IPS DF 4.7 (cell line): ENCODE data around the gene ASCC3.
"Not testable (repeated sequence)": the region's sequence is repeated elsewhere in the genome, so short reads cannot be mapped to it uniquely, and the experiment has no call there.

Experiments
- DNase-seq: peaks from one replicate; pipeline ENCODE4 v3.0.0-alpha.2; 2013; ENCODE audit warnings: low spot score; ENCODE audit errors: extremely low read depth

ASCC3 gene

DNA sequence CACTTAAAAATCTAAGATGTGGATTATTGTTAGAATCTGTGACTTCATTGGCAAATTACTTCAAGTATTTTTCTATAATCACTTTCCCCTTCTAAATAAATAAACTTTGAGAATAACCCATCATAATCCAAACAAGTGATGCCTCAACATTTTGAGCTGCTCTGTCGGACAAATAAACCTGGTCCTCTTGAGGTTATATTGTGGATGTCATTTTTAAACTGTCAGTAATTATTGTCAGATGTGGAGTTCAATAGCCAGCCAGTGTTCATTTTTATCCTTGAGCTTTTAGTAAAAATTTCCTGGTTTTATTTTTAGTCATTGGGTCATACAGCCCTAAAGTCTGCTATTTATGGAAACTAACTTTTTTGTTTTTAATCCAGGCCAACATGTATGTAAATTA is 9.5 kb upstream of the ASCC3 start:
- not testable (repeated sequence) for DNase-seq

DNA sequence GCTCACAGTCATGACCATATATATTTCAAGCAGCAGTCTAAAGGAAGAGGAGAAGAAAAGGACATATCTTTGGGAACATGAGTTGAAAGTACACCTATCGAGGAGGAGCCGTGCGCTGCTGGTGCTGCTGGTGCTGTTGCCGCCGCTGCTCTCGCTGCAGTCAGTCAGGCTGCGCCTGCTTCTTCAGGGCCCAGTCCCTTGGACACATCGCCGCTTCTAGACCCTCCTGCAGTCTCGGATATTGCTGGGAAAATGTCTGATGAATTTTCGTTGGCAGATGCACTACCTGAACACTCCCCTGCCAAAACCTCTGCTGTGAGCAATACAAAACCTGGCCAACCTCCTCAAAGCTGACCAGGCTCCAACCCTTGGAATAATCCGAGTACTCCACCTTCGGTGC is 8.2 kb upstream of the ASCC3 start:
- DNase-seq, result no peak

DNA sequence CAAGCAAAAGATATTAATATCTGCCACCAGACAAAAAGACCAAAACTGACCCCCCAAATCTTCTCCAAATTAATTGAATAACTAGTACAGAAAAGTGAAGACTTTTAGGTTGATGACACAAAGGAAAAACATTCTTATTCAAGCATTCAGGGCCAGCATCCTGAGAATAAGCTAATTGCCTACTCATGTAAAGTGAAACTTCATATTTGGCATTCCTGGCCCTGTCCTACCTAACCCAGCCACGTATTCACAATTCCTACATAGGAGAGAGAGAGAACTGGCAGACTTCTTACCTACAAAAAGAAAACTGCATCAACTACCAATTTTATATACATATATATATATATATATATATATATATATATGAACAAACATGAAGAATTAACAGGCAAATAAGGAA is 4.9 kb upstream of the ASCC3 start:
- DNase-seq, result no peak

DNA sequence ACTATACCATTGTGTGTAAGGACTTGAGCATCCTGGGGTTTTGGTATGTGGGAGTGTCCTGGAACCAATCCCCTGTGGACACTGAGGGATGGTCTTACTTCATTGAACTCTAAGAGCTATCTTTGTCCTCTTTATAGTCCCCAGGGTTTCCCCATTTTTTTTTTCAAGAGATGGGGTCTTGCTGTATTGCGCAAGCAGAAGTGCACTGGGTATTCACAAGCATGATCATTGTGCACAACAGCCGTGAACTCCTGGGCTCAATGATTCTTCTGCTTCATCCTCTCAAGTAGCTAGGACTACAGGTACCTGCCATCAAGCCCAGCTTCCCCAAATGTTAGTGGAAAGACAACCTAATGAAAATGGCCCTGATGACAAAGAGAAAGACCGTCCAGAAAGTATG is 2.2 kb upstream of the ASCC3 start:
- DNase-seq, result no peak

DNA sequence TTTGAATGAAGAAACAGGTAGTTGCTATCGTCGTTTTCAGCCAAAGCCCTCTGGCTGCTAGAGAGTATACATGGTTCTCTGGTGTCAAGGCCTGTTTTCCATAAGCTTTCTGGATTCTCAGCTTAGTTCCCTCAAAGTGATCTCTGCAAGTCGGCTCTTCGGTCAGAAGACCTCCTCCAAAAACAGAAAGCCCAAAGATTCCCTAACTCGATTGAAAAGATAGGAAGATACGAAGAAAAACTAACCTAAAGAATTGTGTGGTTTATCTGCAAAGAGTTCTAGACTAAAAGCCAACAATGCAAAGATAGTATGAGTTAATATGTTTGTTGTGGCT is 545 bp upstream of the ASCC3 start:
- DNase-seq, result no peak

DNA sequence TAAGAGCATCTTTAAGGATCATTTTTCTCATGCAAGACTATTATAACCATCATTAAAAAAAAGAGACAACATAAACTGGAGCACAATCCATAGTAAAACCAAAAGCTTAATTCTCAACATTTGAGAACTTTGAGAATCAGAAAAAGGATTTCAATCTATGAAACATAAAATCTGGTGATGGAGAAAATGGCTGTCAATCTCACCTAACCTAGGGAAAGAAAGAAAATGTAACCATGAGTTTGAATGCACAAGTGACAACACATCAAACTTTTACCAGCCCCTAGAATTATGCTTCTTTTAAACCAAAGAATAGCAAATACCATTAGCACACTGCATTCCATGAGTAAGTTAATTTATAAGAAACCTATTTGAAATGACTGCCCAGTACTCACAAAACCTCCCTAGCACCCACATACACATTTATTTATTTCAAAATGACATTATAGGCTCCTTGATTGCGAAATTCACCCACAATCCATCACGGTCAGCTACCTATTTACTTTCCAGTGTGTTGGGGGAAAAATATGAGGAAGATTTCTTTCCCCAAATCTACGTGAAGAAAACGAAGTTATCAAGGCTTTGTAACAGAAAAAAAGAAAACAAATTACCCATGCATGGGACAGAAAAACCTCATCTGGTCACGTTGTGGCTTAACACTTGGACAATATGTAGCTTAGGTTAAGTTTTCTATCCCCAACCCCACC is 828 bp downstream of the ASCC3 start:
- no peak for DNase-seq

DNA sequence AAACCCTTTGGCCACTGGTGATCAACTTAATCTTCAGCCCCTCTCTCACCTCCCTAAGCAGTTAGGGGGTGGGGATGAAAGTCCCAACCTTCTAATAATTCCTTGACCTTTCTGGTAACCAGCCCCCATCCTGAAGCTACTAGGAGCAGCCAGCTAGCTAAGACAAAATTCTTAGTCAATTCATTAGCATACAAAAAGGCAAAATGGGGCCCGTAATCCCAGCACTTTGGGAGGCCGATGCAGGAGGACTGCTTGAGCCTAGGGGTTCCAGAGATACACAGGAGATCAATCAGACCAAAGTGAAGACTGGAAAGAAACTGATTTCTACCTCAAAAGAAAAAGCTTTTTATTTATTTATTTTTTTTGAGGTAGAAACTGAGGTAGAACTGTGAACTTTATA is 1.8 kb downstream of the ASCC3 start:
- no peak for DNase-seq

DNA sequence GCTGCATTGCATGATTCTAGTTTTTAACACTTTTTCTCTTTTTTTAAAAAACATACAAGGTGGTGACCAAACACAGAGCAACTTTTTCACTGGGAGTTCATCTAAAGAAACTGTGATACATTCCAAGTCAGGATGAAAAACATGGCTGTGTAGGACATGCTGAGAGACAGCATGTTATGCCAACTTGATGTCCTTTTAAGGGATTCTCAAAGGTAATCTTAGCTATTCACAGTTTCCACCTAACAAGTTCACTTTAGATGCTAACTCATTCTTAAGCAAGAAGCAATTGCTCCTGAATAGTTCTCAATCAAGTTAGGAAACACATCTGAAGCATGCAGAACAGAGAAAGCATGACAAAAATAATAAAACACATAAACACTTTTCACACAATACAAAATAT is 3.3 kb downstream of the ASCC3 start:
- no peak for DNase-seq

DNA sequence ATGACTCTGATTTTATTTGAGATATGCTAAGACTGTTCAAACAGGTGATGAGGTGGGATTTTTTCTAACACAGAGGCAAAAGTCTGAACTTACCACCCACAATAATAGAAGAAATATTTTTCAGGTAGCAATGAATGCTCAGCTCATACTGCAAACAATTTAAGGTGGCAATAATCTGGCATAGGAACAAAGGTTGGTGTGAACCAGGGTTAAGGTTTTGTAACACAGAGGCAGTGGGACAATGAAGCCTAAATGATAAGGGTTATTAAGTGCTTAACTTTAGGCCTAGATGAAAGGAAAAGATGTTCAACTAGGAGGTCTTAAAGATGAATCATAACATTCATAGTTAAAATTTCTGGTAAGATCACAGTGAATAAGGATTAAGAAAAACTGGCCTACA is 4.9 kb downstream of the ASCC3 start:
- no peak for DNase-seq

DNA sequence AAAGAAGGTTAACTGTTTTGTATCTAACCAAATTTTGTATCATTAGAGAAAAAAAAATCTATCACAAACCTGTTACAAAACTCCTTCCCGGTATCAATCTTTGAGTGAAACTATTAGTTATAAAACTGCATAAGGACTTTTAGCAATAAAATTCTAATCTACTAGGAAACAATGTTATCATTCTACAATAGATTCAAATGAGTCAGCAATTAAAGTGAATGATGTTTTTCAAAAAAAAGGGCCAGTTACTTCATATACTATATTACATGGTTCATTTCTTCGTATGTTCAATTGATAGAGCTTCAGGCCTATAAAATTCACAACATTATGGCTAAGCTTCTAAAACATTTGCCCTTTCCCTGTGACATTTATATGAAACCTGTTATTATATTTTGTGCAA is 15.6 kb downstream of the ASCC3 start:
- DNase-seq, result no peak

DNA sequence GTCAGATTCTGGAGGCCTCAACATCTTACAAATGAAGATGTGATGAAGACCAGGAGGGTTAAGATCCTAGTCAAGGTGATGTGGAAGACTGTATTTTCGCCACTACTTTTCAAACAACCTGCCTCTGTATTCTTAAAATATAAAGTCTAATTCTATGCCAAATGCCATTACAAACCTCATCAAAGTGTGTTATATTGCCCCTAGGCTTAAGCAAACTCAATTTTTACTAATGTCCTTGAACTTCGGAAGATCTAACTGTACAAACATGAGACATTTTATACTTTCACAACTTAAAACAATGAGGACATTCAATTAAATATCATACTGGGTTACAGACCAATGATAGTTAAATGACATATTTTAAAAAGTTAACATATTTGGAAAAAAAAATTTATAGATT is 19.1 kb downstream of the ASCC3 start:
- no peak for DNase-seq

DNA sequence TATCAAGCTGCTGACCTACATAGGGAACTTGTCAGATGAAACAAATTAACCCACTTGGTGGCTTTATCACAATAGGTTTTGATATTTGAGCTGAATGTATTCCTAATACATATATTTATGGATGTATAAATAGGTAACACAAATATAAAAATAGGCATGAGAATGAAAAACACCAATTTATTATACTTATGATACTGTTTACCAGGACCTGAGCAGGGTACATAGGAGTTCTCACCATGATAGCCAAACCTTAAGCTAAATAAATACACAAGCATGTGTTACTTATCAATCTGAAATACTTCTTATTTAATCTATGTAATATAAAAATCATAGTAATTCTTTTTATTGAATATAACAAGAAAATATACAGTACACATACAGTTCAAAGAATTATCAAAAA is 25.0 kb downstream of the ASCC3 start:
- no peak for DNase-seq

DNA sequence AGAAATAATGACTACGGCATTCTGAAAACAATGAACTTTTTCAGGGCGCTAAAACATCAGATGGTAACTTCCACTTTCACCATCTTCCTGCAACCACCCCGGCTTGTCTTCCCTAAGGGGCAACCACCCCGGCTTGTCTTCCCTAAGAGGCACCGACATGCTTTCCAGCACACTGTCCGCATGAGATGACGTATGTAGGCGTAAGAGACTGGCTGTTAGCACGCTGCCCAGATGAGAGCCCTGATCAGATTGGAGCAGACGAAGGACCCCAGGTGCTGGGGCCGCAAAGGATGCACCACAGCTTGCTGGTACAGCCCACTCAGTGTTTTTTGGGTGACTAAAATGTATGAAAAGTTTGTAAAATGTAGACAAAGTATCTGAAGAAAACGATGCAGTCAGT is 29.3 kb downstream of the ASCC3 start:
- no peak for DNase-seq

DNA sequence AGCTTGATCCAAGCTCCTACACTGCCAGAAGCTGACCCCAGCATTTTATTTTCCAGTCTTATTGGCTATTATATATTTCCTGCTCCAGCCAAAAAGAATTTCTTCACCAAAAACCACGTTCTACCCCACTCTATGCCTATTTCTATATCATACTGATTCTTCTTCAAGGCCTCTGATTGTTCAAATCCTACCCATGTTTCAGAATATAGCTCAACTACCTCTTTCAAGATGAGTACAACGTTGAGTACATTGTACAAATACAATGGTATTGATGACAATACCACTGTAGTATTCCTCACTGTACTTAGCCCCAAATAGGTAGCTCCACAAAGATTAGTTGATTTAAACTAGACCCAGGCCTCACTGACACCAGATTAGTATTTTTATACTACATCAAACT is 31.0 kb downstream of the ASCC3 start:
- no peak for DNase-seq

DNA sequence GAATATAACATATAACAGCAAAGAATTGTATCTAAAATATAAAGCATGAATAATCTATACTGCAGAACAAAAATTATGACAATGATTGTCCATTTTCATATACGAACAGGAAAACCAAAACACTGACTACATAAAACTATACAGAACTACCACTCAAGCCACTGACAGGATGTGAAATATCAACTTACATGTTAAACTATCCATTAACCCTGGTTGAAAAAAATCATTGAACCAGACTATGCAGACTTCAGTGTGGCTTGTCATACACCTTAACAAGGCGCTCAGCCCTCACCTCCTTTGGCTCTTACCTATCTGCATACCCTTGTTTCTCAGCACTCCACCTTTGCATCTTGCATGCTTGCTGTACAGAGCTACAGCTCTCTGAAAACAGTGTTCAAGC is 34.9 kb downstream of the ASCC3 start:
- DNase-seq, result no peak

DNA sequence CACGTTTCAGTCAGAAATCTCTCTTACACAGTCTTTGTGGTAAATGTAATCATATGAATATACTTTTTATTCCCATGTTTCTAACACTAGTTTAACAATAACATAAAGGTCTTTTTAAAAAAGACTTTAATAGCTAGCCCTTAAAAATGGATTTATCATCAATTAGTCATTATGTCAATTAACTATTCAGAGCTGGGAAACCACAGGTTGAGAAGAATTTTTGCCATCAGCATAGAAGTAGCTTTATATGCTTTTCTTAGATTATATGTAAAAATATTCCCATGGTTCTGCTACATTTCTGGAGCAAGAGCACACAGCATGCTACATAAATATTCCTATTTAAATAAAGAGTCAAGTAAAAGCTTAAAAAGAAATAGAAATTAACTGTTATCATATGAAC is 35.5 kb downstream of the ASCC3 start:
- no peak for DNase-seq

DNA sequence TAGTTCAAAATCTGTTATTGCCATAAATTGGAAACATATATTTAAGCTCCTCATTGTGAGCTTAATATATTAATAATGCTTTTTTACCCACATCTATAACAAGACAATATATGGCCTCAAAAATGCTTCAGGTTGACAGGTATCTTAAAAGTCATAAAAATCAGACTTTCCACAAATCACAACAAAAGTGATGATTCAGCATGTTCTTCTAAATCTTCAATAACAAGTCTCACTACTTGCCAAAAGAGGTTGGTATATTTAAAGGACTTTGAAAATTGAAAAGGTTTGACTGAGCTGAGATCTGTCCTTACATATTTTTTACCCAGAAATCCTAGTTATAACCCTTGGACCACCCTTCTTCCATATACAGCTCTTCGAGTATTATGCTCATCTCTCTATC is 41.7 kb downstream of the ASCC3 start:
- DNase-seq, result no peak

DNA sequence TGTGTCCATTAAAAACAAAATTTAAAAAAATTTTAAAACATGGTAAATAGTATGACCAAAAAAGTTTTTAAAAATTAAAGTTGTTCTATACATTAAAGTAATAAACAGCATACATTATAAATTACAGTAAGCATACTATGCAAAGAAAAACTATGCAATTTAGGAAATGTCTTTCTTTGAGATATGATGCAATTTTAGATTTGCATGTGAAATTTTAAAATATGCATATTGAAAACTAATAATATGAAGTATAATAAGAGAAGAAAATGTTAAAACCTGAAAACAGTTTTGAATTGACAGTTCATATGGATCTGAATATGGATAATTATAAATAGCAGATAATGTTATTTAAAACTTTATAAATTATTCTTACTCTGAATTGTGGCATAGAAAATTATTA is 43.1 kb downstream of the ASCC3 start:
- no peak for DNase-seq

DNA sequence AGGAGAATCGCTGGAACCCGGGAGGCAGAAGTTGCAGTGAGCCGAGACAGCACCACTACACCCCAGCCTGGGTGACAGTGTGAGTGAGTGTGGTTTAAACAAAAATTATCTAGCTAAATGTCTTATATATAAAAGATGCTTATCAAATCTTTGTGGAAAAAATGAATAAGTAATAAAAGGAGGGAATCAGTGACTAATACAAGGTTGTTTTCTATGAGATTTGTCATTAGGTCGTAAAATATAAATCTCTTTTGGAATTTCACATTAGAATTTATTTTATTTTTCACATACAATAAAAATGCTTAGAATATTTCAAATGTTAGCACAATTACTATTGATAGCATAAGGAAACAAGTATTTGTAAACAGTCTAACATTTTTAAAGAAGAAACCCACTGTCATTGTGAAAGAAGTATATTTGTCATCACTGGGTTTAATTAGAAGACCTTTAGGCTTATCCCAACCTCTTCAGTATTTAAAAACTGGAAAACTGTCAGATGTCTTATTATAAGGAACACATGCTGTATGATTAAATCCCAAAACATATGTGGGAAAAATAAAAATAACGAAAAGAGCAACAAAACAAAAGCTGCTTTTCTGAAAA is 47.1 kb downstream of the ASCC3 start:
- no peak for DNase-seq

DNA sequence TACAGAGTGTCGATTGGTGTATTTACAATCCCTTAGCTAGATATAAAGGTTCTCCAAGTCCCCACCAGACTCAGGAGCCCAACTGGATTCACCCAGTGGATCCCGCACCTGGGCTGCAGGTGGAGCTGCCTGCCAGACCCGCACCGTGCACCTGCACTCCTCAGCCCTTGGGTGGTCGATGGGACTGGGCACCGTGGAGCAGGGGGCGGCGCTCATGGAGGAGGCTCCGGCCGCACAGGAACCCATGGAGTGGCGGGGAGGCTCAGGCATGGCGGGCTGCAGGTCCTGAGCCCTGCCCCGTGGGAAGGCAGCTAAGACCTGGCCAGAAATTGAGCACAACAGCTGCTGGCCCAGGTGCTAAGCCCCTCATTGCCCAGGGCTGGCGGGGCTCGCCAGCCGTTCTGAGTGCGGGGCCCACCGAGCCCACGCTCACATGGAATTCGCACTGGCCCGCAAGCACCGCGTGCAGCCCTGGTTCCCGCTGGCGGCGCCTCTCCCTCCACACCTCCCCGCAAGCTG is 52.0 kb downstream of the ASCC3 start:
- DNase-seq, result not testable (repeated sequence)

DNA sequence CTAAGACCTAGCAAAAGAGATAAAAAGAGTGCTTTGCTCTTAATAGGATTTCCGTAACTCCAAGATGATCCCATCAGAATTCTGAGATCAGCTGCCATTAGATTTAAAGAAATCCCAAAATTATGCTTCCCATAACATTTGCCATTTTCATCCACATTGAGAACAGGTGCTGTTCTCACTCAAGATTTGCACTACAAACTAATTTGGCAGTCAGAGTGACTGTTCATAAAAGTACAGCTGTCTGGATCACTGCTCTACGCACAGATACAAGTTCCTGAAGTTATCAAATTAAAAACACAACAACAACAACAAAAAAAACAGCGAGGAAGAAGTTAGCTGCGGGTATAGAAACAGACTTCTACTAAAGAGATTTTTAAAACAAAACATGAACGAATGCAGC is 58.1 kb downstream of the ASCC3 start:
- DNase-seq, result no peak

DNA sequence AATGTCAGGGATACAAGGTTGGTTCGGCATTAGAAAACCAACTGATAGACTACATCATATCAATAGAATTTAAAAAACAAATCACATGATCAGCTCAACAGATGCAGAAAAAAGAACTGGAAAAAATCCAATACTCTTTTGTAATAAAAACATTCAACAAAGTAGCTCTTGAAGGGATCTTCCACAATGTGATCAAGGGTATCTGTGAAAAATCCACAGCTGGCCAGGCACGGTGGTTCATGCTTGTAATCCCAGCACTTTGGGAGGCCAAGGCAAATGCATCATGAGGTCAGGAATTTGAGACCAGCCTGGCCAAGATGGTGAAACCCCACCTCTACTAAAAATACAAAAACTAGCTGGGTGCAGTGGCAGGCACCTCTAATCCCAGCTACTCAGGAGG is 63.1 kb downstream of the ASCC3 start:
- DNase-seq, result no peak

DNA sequence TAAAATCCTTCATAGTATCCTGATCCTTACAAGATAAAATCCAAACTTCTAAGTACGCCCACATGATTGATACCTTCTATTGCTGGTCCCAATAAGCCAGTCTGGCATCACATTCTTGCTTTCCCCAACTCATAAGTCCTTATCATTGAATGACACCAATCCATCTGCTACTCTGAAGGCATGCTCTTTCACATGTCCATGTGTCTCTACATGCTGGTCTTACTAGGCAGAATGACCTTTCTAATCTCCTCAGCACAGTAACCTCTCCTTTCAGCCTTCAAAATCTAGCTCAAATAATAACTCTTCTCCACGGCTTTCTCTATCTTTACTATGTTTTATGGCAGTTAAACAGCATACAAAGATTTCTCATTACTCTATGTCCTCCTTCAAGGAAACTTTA is 71.1 kb downstream of the ASCC3 start:
- no peak for DNase-seq

DNA sequence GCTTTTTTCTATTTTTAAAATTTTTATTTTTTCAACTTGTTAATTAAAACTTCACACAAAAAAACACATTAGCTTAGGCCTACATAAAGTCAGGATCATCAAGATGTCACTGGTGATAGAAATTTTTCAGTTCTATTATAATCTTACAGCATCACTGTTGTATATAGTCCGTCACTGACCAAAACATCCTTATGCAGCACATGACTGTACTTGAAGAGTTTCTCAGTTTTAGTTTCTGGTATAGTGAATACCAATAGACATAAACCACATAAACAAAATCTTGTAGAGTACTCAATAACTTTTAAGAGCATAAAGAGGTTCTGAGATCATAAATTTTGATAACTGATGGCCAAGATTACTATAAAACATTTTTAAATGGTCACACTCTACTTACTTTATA is 71.8 kb downstream of the ASCC3 start:
- no peak for DNase-seq
